ENCODE measurements around the gene MAZ. TPM values are rescaled to one million over a fixed set of nuclear protein-coding genes. Genes with fewer than 3 reads are reported as not detected.
"Not testable (repeated sequence)": the region's sequence is repeated elsewhere in the genome, so short reads cannot be mapped to it uniquely, and the experiment has no call there.

MAZ gene
- total RNA-seq, result 100 to 1,000 TPM; 234 to 265 (median 252) TPM
- total RNA-seq (2013), result 129 TPM

- Mint-ChIP-seq H3K4me3 (peak within 1 kb of the TSS; percentile 100), H3K27ac (peak within 1 kb of the TSS; percentile 98 to 99), H3K36me3 (no peaks in the 10 kb centered on the region), H3K4me1 (peaks cover 38 to 53% of the 10 kb centered on the region in 2 donors), H3K9me3 (no peaks in the 10 kb centered on the region), H3K27me3 (ENCODE audit: low read depth in 2 of 2) (no peaks in the 10 kb centered on the region)
- ATAC-seq (peak; percentile 3 to 18 (median 8)), DNase-seq (peak; percentile 58 to 89)
- Histone ChIP-seq H3K27me3 (ENCODE audit: control insufficient read depth, insufficient read depth, low read length) (no peaks in the 10 kb centered on the region), H3K27ac (ENCODE audit: low read length) (peak within 1 kb of the TSS; percentile 94), H3K36me3 (ENCODE audit: control insufficient read depth, insufficient read depth, low read length) (peaks cover 24% of the 10 kb centered on the region), H3K4me3 (ENCODE audit: low read length) (peak within 1 kb of the TSS; percentile 66), H3K4me1 (ENCODE audit: control insufficient read depth, insufficient read depth, low read length) (peaks cover 50% of the 10 kb centered on the region), H3K9me3 (ENCODE audit: control insufficient read depth, insufficient read depth, low read length) (no peaks in the 10 kb centered on the region)
- intact Hi-C loops (cut with micrococcal nuclease), result loop anchor here (5.0 kb wide), 3 partner anchors 166 to 566 kb away; partner anchors contain the start of genes MYL11, TAOK2 and TBC1D10B
- TF ChIP-seq CTCF (IDR thresholded peaks at IDR 0.05), result no peak
- 0% methylated on average over 20 of the region's 67 CpGs for WGBS (ENCODE audit: insufficient coverage)
These were observed at the start of gene MAZ for GRCh38 chr16:29806099-29806579. MAZ (plus strand) TSS chr16:29806529; CDS start chr16:29806702, 173 bp downstream.

- Mint-ChIP-seq H3K27me3 (ENCODE audit: low read depth in 2 of 2) (no peaks in the 10 kb centered on the region), H3K9me3 (no peaks in the 10 kb centered on the region), H3K4me3 (no peak overlapping the region), H3K4me1 (no peaks in the 10 kb centered on the region), H3K36me3 (no peaks in the 10 kb centered on the region), H3K27ac (no peak overlapping the region)
- Histone ChIP-seq H3K9me3 (ENCODE audit: control insufficient read depth, insufficient read depth, low read length) (no peaks in the 10 kb centered on the region), H3K4me3 (ENCODE audit: low read length) (no peak overlapping the region), H3K27ac (ENCODE audit: low read length) (no peak overlapping the region), H3K27me3 (ENCODE audit: control insufficient read depth, insufficient read depth, low read length) (no peaks in the 10 kb centered on the region), H3K4me1 (ENCODE audit: control insufficient read depth, insufficient read depth, low read length) (peaks cover 8% of the 10 kb centered on the region), H3K36me3 (ENCODE audit: control insufficient read depth, insufficient read depth, low read length) (no peaks in the 10 kb centered on the region)
- no peak for TF ChIP-seq CTCF (IDR thresholded peaks at IDR 0.05)
- WGBS (ENCODE audit: insufficient coverage), result 77% methylated on average over 1 of the region's 1 CpG
- intact Hi-C loops (cut with micrococcal nuclease), result no loop called here
- DNase-seq (peak in 1 of 2 donors; percentile 63), ATAC-seq (no peak)
These were observed 49.7 kb upstream of the MAZ start for GRCh38 chr16:29756654-29757053.

DNA sequence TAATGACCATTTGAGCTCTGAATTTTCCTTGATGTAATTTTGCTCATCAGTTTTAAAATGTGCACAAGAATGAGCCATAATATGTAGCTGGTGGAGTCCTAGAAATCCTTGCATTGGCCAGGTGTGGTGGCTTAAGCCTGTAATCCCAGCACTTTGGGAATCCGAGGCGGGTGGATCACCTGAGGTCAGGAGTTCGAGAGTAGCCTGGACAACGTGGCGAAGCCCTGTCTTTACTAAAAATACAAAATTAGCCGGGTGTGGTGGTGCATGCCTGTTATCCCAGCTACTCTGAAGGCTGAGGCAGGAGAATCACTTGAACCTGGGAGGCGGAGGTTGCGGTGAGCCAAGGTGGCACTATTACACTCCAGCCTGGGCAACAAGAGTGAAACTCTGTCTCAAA lies 49.2 kb upstream of the MAZ start:
- H3K36me3 ChIP-seq (ENCODE audit: control insufficient read depth, insufficient read depth, low read length); H3K4me1 Mint-ChIP-seq; H3K9me3 Mint-ChIP-seq; H3K9me3 ChIP-seq (ENCODE audit: control insufficient read depth, insufficient read depth, low read length); DNase-seq; ATAC-seq; H3K36me3 Mint-ChIP-seq; H3K4me1 ChIP-seq (ENCODE audit: control insufficient read depth, insufficient read depth, low read length); H3K4me3 Mint-ChIP-seq; H3K27me3 ChIP-seq (ENCODE audit: control insufficient read depth, insufficient read depth, low read length); intact Hi-C loops (cut with micrococcal nuclease); H3K27me3 Mint-ChIP-seq (ENCODE audit: low read depth in 2 of 2); H3K27ac ChIP-seq (ENCODE audit: low read length); H3K4me3 ChIP-seq (ENCODE audit: low read length); H3K27ac Mint-ChIP-seq: not testable (repeated sequence)
- 93% methylated on average over 8 of the region's 8 CpGs for WGBS (ENCODE audit: insufficient coverage)

GRCh38 chr16:29757950-29758466 lies 48.3 kb upstream of the MAZ start:
- Histone ChIP-seq H3K27me3 (ENCODE audit: control insufficient read depth, insufficient read depth, low read length) (no peaks in the 10 kb centered on the region), H3K4me3 (ENCODE audit: low read length) (no peak overlapping the region), H3K36me3 (ENCODE audit: control insufficient read depth, insufficient read depth, low read length) (no peaks in the 10 kb centered on the region), H3K4me1 (ENCODE audit: control insufficient read depth, insufficient read depth, low read length) (peaks cover 14% of the 10 kb centered on the region), H3K27ac (ENCODE audit: low read length) (no peak overlapping the region), H3K9me3 (ENCODE audit: control insufficient read depth, insufficient read depth, low read length) (no peaks in the 10 kb centered on the region)
- H3K27ac Mint-ChIP-seq, result no peak overlapping the region
- no peak for TF ChIP-seq CTCF (IDR thresholded peaks at IDR 0.05)
- no peaks in the 10 kb centered on the region for H3K27me3 Mint-ChIP-seq (ENCODE audit: low read depth in 2 of 2)
- DNase-seq (no peak), ATAC-seq (no peak)
- H3K36me3 Mint-ChIP-seq, result no peaks in the 10 kb centered on the region
- no peaks in the 10 kb centered on the region for H3K9me3 Mint-ChIP-seq
- H3K4me1 Mint-ChIP-seq, result peaks cover 3% of the 10 kb centered on the region in 2 donors
- no peak overlapping the region for H3K4me3 Mint-ChIP-seq
- intact Hi-C loops (cut with micrococcal nuclease), result no loop called here
- WGBS (ENCODE audit: insufficient coverage), result 92% methylated on average over 6 of the region's 6 CpGs

All from natural killer cell (primary cell).